ENCODE measurements around the gene PRSS57. TPM values are rescaled to one million over a fixed set of nuclear protein-coding genes. Genes with fewer than 3 reads are reported as not detected.

PRSS57 gene
- total and polyA plus RNA-seq, 2 of the 4 experiments (the other 2 are of a cell fraction): not detected

- Histone ChIP-seq H3K4me1 (ENCODE audit: control insufficient read depth, insufficient read depth, low read length) (peaks cover 8% of the 10 kb centered on the region; the same call in 1 of the 2 replicates), H2BK20ac (ENCODE audit: low read depth, low read length) (no peak overlapping the region), H4K8ac (ENCODE audit: low read depth in 2 of 2, low read length in 2 of 2) (no peak overlapping the region), H2AFZ (replicated peaks; ENCODE audit: low read length, poor library complexity) (peak overlapping the region; percentile 32), H3K9me1 (ENCODE audit: insufficient read depth, low read length) (no peaks in the 10 kb centered on the region), H3K36me3 (ENCODE audit: control insufficient read depth, insufficient read depth, low read length) (no peaks in the 10 kb centered on the region), H2BK15ac (ENCODE audit: low read depth, low read length) (no peak overlapping the region), H3K4me2 (ENCODE audit: low read depth, low read length) (peak overlapping the region; percentile 68), H3K56ac (ENCODE audit: extremely low read depth, insufficient read depth, low read length) (no peak overlapping the region), H4K20me1 (ENCODE audit: insufficient read depth, low read length) (no peaks in the 10 kb centered on the region; the same call in none of the 2 replicates), H2BK120ac (ENCODE audit: low read depth, low read length) (no peak overlapping the region), H3K9me3 (ENCODE audit: control insufficient read depth, insufficient read depth, low read length) (no peaks in the 10 kb centered on the region), H3K23ac (ENCODE audit: low read depth, low read length) (no peak overlapping the region), H3K18ac (ENCODE audit: low read depth, low read length) (no peak overlapping the region), H2BK5ac (ENCODE audit: low read depth, low read length, poor library complexity, severe bottlenecking) (no peak overlapping the region), H4K5ac (ENCODE audit: low read depth, low read length) (no peak overlapping the region), H3K27ac (ENCODE audit: insufficient read depth, low read length) (no peak overlapping the region), H3K27me3 (ENCODE audit: control insufficient read depth, insufficient read depth, low read length) (no peaks in the 10 kb centered on the region), H2AK5ac (ENCODE audit: low read depth, low read length) (no peak overlapping the region), H3K9ac (ENCODE audit: low read depth, low read length) (peak overlapping the region; percentile 70; the same call in 1 of the 2 replicates), H2AK9ac (replicated peaks; ENCODE audit: low read depth, low read length, poor library complexity) (peak overlapping the region; percentile 72), H3K4me3 (ENCODE audit: insufficient read depth, low read depth, low read length) (peak overlapping the region; percentile 95), H3K79me1 (ENCODE audit: low read depth in 1 of 2, low read length in 2 of 2) (no peaks in the 10 kb centered on the region), H3K14ac (replicated peaks; ENCODE audit: low read depth, low read length) (no peak overlapping the region), H3K4ac (ENCODE audit: low read depth, low read length) (no peak overlapping the region), H4K91ac (ENCODE audit: insufficient read depth, low read depth, low read length) (no peak overlapping the region)
- DNase-seq (no peak), ATAC-seq (ENCODE audit: low read depth) (no peak)
- ChIA-PET CTCF (no interaction called here), POLR2A (ENCODE audit: unreplicated experiment) (no interaction called here)
- in situ Hi-C loops (cut with MboI; ENCODE audit: low sequenced_read_pairs): no loop called here
- TF ChIP-seq MAZ (IDR thresholded peaks at IDR 0.05; ENCODE audit: borderline replicate concordance, low read depth, low read length): no peak
- TF ChIP-seq RFX5 (IDR thresholded peaks at IDR 0.05; ENCODE audit: low read depth, low read length): no peak
- TF ChIP-seq CTCF (conservative IDR thresholded peaks at IDR 0.05; ENCODE audit: low read depth, low read length): no peak
- no peak for TF ChIP-seq CHD1 (IDR thresholded peaks at IDR 0.05; ENCODE audit: low read depth, low read length)
- no peak for TF ChIP-seq MAFK (IDR thresholded peaks at IDR 0.05; ENCODE audit: low read depth, low read length)
- no peak for TF ChIP-seq NFE2L2 (IDR thresholded peaks at IDR 0.05; ENCODE audit: low read depth, low read length)
- TF ChIP-seq RAD21 (IDR thresholded peaks at IDR 0.05; ENCODE audit: low read length): no peak
- no peak for TF ChIP-seq FOS (IDR thresholded peaks at IDR 0.05; ENCODE audit: low read depth, low read length)
- no peak for TF ChIP-seq CEBPB (IDR thresholded peaks at IDR 0.05; ENCODE audit: low read depth, low read length)
- TF ChIP-seq BHLHE40 (IDR thresholded peaks at IDR 0.05; ENCODE audit: low read depth, low read length): no peak
- no peak for TF ChIP-seq POLR2A (IDR thresholded peaks at IDR 0.05; ENCODE audit: low read depth, low read length)
- BruUV-seq (replicated peaks): no TSS peak
- 24% methylated on average over 14 of the region's 27 CpGs; no CpG with 5 or more reads in 1 of the 2 experiments for WGBS, 2 experiments (ENCODE audit: extremely low coverage in 2 of 2, insufficient read length in 1 of 2)
- dilution Hi-C loops (cut with HindIII; ENCODE audit: low sequenced_read_pairs, unreplicated experiment): no loop called here
- intact Hi-C loops (cut with micrococcal nuclease): no loop called here
Measured at GRCh38 chr19:709965-710571, 14.8 kb upstream of the PRSS57 start.

Measured in IMR-90 (cell line).